GM10266 (cell line): ENCODE measurements around the gene POU2AF3.

Source experiments
- DNase-seq: peaks from one replicate; pipeline ENCODE4 v3.0.0; 2012; ENCODE audit errors: extremely low spot score
- TF ChIP-seq, protein P1 (sequence below): IDR thresholded peaks from 2 replicates; pipeline ENCODE4 v1.5.1; 2012; ENCODE audit warnings: mild to moderate bottlenecking, low read depth; ENCODE audit not compliant: control insufficient read depth, insufficient read depth; ENCODE audit errors: missing control alignments

POU2AF3 gene

DNA sequence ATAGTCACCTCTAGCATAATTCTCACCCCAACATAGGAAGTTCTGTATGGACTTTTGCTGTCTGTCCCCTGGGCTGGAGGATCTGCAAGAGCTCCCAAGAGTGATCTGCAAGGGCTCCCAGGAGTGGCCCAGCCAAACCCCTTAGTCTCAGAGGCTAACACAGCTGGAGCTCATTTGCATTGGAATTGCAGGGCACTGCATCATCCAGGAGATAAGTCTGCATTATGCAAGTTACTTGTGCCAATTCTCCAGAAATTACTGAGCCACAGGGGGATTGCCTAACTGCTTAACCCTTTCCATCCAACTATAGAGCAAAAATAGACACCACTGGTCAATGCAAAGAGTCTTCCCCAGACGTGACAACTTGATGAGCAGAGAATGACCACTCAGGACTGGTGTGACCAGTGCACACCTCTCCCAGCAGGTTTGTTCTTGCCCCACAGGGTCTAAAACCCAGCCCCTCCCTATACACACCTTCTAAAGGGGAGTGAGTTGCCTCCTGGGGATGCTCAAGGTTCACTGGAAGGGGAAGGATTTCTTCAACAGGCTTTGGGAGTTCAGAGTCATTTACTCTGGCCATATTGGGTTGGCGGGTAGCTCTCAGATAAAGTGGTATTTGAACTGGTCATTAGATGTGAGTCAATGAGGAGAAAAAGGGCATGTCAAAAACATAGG, 38.4 kb downstream of the POU2AF3 start:
- DNase-seq = no peak
- TF ChIP-seq, protein P1, sequence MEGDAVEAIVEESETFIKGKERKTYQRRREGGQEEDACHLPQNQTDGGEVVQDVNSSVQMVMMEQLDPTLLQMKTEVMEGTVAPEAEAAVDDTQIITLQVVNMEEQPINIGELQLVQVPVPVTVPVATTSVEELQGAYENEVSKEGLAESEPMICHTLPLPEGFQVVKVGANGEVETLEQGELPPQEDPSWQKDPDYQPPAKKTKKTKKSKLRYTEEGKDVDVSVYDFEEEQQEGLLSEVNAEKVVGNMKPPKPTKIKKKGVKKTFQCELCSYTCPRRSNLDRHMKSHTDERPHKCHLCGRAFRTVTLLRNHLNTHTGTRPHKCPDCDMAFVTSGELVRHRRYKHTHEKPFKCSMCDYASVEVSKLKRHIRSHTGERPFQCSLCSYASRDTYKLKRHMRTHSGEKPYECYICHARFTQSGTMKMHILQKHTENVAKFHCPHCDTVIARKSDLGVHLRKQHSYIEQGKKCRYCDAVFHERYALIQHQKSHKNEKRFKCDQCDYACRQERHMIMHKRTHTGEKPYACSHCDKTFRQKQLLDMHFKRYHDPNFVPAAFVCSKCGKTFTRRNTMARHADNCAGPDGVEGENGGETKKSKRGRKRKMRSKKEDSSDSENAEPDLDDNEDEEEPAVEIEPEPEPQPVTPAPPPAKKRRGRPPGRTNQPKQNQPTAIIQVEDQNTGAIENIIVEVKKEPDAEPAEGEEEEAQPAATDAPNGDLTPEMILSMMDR = no peak

GRCh38 chr11:111339758-111340388, 41.5 kb downstream of the POU2AF3 start:
- TF ChIP-seq, protein P1 = no peak
- DNase-seq = no peak

DNA sequence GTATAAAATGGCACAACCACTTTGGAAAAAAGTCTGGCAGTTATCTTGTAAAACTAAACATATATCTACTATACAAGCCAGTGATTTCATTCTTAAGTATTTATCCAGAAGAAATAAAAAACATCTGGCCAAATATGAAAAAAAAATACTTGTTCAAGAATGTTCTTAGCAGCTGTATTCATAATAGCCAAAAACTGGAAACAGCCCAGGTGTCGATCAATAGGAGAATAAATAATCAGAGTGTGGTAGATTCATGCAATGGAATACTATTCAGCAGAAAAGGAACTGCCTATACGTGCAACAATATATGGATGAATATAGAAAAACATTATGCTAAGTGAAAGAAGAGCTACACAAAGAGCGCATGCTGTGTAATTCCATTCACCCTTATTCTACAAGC, 44.0 kb downstream of the POU2AF3 start:
- TF ChIP-seq, protein P1 = no peak
- DNase-seq = no peak

DNA sequence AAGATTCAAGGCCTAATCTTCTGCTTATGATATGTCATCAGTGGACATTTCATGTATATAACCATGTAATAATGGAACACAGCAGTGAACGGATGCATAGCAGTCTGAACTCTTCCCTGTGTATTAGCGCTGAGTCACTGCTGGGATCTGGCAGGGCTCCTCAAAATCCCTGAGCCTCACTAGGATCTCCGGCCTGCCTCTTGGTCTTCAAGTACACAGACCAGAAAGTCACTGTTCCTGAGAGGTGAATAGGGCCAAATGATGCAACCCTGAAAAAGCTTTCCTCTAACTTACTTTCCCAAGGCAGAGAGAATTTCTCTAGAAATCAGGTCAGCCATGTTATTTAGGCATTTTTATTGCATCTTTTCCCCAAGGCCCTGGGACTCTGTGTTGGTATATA, 45.7 kb downstream of the POU2AF3 start:
- TF ChIP-seq, protein P1 = no peak
- DNase-seq = no peak

GRCh38 chr11:111347002-111347722, 48.8 kb downstream of the POU2AF3 start:
- TF ChIP-seq, protein P1 = no peak
- DNase-seq = no peak

- no peak for DNase-seq
Measured at GRCh38 chr11:111347723-111348115, 49.4 kb downstream of the POU2AF3 start.

DNA sequence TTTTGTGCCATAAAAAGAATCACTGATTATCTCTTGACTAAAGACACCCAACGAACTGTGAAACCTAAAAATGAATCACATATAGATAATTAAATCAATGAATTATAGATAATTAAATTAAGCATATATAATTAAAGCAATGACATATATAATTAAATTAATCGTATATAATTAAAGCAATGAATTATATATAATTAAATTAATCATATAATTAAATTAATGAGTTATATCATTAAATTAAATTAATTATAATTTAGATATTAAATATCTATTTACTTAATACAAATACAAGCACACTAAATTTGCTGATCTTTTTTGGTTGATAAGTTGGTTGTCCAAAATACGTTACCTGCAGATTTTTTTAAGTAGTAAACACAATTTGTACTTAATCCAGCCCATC, 49.8 kb downstream of the POU2AF3 start:
- DNase-seq = no peak
- TF ChIP-seq, protein P1 = no peak

More at GRCh38 chr11:111347723-111348115, 49.4 kb downstream of the POU2AF3 start:
- TF ChIP-seq, protein P1 = no peak
